ENCODE measurements around the gene GCNT1. TPM values are rescaled to one million over a fixed set of nuclear protein-coding genes. Genes with fewer than 3 reads are reported as not detected.

GCNT1 gene
- total and polyA plus RNA-seq, 11 donors: 0.67 to 18.0 (median 1.8) TPM

- no peak overlapping the region for H3K27ac ChIP-seq
- intact Hi-C loops (cut with DNase I): loop anchor here in 1 of 10 donors (10.0 kb wide), 1 partner anchor 81 kb away; no protein-coding TSS in a partner anchor
- no peak for TF ChIP-seq CTCF (IDR thresholded peaks at IDR 0.05)
- no peak for TF ChIP-seq POLR2A (IDR thresholded peaks at IDR 0.05)
- H3K27me3 ChIP-seq: no peaks in the 10 kb centered on the region
- peaks cover 0 to 8% (median 0%) of the 10 kb centered on the region in 12 donors for H3K4me1 ChIP-seq
- DNase-seq (no peak), ATAC-seq (no peak)
- H3K4me3 ChIP-seq: no peak overlapping the region
- H3K36me3 ChIP-seq: no peaks in the 10 kb centered on the region
- no peaks in the 10 kb centered on the region for H3K9me3 ChIP-seq
- 82 to 94% (median 85%) methylated on average over 4 of the region's 4 CpGs for WGBS, 4 donors
Measured at GRCh38 chr9:76453785-76454184, 5.2 kb upstream of the GCNT1 start.

- no peak for DNase-seq
- Histone ChIP-seq H3K27ac (no peak overlapping the region), H3K9me3 (no peaks in the 10 kb centered on the region), H3K27me3 (no peaks in the 10 kb centered on the region), H3K4me3 (no peak overlapping the region), H3K4me1 (peaks cover 0 to 8% (median 0%) of the 10 kb centered on the region in 12 donors), H3K36me3 (no peaks in the 10 kb centered on the region)
- no peak for TF ChIP-seq CTCF (IDR thresholded peaks at IDR 0.05)
- no peak for TF ChIP-seq POLR2A (IDR thresholded peaks at IDR 0.05)
- no peak for ATAC-seq
- WGBS, 4 donors: 38 to 54% (median 42%) methylated on average over 4 of the region's 4 CpGs
- intact Hi-C loops (cut with DNase I): loop anchor here in 1 of 10 donors (10.0 kb wide), 1 partner anchor 80 kb away; no protein-coding TSS in a partner anchor
Measured at GRCh38 chr9:76454311-76454710, 4.7 kb upstream of the GCNT1 start.

GRCh38 chr9:76456202-76456926 is 2.6 kb upstream of the GCNT1 start:
- H3K4me1 ChIP-seq: peaks cover 0 to 25% (median 0%) of the 10 kb centered on the region in 12 donors
- no peak overlapping the region for H3K27ac ChIP-seq
- peak in 1 of 5 donors; percentile 16 for DNase-seq
- H3K9me3 ChIP-seq: no peaks in the 10 kb centered on the region
- WGBS, 4 donors: 74 to 87% (median 79%) methylated on average over 4 of the region's 4 CpGs
- H3K27me3 ChIP-seq: no peaks in the 10 kb centered on the region
- peak in 2 of 4 donors; percentile 11 to 44 for ATAC-seq
- intact Hi-C loops (cut with DNase I): loop anchor here in 3 of 10 donors (5.0 to 10.0 kb wide), 4 partner anchors 78 to 201 kb away; no protein-coding TSS in a partner anchor
- no peak for TF ChIP-seq POLR2A (IDR thresholded peaks at IDR 0.05)
- TF ChIP-seq CTCF (IDR thresholded peaks at IDR 0.05): no peak
- no peaks in the 10 kb centered on the region for H3K36me3 ChIP-seq
- H3K4me3 ChIP-seq: no peak overlapping the region
